D721Med (cell line): ENCODE results near the gene STAC3.
A peak's percentile ranks its signal among the peaks of the same experiment; 100 is the strongest.

Experiments
- DNase-seq: peaks from one replicate; pipeline ENCODE4 v3.0.0; 2011; ENCODE audit warnings: low spot score; ENCODE audit not compliant: insufficient read length
- FAIRE-seq: peaks from 2 replicates; lab custom pipeline; 2011; peaks lifted over from hg19 to GRCh38; lab: Jason Lieb, UNC
- CTCF ChIP-seq: IDR thresholded peaks from 2 replicates; pipeline ENCODE4 v1.5.1; 2012; ENCODE audit warnings: mild to moderate bottlenecking, control low read depth; ENCODE audit not compliant: insufficient read depth; ENCODE audit errors: missing control alignments

STAC3 gene

GRCh38 chr12:57242329-57242690, 8.7 kb downstream of the STAC3 start:
- no peak for TF ChIP-seq CTCF
- DNase-seq: no peak
- no peak for FAIRE-seq

GRCh38 chr12:57241402-57242310, 9.3 kb downstream of the STAC3 start:
- FAIRE-seq: no peak
- no peak for TF ChIP-seq CTCF
- DNase-seq: peak; percentile 51

GRCh38 chr12:57240926-57241401, 10.0 kb downstream of the STAC3 start:
- no peak for DNase-seq
- FAIRE-seq: no peak
- no peak for TF ChIP-seq CTCF

GRCh38 chr12:57240066-57240921, 10.7 kb downstream of the STAC3 start:
- TF ChIP-seq CTCF: no peak
- DNase-seq: peak; percentile 57
- FAIRE-seq: no peak

GRCh38 chr12:57239587-57240065, 11.4 kb downstream of the STAC3 start:
- no peak for FAIRE-seq
- no peak for TF ChIP-seq CTCF
- DNase-seq: no peak

GRCh38 chr12:57238854-57239554, 12.0 kb downstream of the STAC3 start:
- TF ChIP-seq CTCF: peak; percentile 100
- DNase-seq (peak; percentile 99), FAIRE-seq (no peak)
